ENCODE measurements around the gene HAUS3.
"Not testable (repeated sequence)": the region's sequence is repeated elsewhere in the genome, so short reads cannot be mapped to it uniquely, and the experiment has no call there.

The HAUS3 gene

DNA sequence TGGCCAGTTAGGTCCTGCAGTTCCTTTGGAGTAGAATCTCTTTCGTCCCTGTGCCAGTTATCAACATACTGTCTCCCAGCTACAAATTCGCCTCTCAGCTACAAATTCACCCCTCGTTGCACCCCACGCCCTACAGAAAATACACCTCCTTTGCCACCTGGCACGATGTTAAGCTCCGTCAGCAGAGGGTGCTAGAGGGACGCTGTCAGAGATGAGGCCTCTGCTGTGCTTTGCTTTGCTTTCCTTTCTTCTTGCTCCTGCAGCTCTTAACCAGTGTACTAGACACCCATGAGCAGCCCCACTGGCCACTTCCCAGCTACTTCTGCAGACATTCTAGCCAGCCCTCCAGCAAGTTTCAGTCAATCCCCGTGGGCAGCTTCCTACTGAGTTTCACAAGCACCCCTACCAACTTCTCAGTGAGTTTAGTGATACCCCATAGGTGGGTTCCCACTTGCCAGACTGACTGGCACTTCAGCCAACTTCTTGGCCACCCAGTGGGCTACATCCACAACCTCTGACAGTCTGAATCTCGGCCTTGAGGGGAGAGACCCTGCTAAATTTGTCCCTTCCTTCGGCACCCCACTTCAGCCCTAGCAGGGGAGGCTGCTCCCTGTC is 21.8 kb downstream of the HAUS3 start:
- DNase-seq (ENCODE audit: low read depth), result peak; percentile 32

DNA sequence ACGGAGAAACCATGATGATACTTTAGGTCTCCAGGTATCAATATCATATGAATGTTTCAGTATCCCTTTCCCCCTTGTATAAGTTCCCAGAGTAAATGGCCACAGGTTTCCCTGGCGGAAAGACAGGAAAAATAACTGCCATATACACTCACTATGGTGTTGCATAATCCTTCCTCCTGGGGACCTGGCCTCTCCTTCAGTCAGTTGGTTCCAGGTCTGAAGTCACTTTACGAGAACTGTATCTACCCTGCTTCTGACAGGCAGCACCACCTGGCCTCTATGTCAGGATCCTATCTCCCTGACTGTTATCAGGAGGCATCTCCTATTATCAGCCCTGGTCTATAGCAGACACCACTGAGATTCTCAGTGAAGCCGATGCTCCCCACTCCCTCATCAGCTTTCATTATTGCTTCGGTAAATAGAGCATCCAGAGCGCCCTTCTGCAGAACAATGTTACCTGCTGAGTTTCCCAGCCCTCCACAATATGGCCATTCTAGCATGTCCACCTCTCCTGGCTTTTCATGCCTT is 22.6 kb downstream of the HAUS3 start:
- no peak for DNase-seq (ENCODE audit: low read depth)

DNA sequence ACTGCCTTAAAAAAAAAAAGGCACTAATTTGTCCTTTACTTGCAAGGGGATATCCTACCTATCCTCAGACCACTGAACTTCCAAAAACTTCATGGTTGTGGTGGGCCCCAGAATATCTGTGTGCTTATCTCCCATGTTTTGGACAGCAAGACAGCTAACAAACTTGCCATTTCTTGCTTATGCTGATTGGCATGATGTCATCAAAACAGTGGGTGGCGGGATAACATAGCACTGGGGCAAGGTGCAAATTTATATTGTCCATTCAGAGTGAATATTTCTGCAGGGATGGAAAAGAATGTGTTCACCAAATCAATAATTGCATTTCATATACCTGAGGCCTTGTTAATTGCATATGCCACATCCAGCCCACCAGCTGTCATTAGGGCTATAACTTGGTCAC is 23.5 kb downstream of the HAUS3 start:
- DNase-seq (ENCODE audit: low read depth), result no peak

DNA sequence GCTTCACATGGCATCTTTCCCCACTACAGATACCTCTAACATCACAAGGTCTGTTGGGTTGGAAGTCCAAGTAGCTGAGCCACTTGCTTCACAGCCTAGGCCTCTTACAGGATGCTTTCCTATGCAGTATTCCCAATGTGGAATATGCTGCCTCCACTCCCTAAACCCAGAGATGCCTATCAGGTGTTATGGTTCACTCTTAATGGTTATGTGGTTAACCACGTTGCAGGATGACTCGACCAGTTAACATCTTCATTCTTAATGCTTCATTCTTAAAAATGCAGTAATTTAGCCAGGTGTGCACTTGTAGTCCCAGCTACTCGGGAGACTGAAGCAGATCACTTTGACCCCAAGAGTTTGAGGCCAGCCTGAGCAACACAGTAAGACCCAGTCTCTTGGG is 24.2 kb downstream of the HAUS3 start:
- DNase-seq (ENCODE audit: low read depth), result peak; percentile 56

DNA sequence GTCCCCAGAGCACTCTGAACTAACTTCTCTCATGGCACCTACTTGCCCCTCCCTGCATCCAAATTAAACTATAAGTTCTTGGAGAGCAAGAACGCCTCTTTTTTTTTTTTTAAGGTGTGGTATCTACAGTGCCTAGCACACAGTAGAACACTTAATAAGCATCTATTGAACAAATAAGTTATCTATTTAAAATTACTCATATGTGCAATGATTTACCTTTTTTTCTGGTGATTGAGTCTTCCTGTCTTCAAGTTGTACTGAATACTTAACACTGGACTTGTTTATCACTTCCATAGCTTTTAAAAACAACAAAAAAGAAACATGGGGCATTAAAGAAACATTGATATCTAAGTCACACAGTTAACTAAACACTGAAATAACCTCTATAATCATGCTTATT is 29.1 kb downstream of the HAUS3 start:
- DNase-seq (ENCODE audit: low read depth), result no peak

DNA sequence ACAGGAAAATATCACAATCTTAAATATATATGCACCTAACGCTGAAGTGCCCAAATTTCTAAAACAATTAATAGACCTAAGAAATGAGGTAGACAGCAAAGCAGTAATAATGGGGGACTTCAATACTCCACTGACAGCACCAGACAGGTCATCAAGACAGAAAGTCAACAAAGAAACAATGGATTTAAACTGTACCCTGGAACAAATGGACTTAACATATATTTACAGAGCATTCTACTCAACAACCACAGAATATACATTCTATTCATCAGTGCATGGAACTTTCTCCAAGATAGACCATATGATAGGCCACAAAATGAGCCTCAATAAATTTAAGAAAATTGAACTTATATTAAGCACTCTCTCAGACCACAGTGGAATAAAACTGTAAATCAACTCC is 39.1 kb downstream of the HAUS3 start:
- not testable (repeated sequence) for DNase-seq (ENCODE audit: low read depth)

DNA sequence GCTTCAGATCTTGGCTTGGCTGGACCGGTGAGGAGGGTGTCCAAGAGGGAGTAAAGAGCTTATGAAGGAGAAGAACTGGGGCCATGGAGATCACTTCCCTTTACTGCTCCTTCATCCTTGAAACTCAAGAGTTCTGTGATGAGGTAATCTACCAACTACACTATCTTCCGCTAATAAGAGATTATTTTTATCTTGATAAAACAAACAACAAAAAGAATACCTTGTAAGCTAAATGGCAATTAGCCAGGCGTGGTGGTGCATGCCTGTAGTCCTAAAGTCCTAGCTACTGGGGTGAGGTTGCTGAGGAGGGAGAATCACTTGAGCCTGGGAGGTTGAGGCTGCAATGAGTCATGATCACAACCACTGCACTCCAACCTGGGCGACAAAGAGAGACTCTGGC is 47.4 kb downstream of the HAUS3 start:
- no peak for DNase-seq (ENCODE audit: low read depth)

DNA sequence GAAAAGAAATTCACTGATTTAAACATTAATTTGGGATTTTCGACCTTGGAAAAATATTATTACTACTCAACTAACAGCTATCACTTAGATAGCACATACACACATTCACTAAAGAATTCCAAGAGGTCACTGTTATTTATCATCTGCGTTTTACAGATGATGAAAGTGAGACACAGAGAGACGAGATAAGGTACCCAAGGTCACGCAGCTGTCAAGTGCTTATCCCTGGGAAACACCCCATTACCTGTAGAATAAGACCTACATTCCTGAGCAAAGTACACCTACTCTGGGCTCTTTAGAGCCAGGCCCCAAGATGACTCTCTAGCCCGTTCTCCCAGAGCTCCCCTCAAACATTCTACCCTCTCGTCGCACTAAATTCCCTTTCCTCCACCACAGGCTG is 48.6 kb downstream of the HAUS3 start:
- no peak for DNase-seq (ENCODE audit: low read depth)

DNA sequence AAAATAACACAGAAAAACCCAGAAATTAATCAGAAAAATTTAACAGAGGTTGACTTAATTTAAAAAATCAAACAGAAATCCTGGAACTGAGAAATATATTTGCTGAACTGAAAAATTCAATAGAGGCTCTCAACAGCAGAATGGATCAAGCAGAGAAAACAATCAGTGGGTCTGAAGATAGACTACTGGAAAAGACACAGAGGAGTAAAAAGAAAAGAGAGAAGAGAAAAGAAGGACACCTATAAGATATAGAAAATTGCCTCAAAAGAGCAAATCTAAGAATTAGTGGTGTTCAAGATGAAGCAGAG is 55.1 kb downstream of the HAUS3 start:
- no peak for DNase-seq (ENCODE audit: low read depth)

DNA sequence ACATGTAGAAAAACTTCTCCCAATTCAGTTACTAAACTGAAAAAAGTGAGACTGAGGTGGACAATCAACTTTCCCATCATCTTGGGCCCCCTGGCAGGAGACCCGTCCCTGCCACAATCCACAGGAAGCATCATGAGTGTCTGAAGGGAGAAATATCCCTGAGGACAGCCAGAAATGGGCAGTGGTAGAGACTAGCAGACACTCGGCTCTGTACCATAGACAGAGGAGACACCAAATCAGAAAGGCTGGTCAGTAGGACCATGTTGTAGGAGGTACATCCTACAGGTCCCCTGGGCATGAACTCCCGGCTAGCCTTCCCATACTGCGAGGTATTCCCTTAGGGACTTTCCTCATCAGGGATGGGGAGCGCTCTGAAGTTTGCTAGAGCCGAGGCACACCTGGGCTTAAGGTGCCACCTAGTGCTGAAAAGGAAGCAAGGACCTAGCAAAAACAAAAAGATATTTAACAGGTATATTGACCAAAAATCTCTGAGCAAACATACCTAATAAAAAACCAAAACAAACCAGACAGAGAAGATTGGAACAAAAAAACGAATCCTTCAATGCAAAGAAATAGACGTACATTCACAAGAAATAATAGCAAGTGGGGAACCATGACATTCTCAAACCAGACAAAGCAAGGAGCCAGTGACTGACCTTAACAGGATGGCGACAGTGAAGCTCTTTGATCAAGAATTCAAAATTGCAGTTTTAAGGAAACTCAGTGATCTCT is 55.6 kb downstream of the HAUS3 start:
- DNase-seq (ENCODE audit: low read depth), result no peak

DNA sequence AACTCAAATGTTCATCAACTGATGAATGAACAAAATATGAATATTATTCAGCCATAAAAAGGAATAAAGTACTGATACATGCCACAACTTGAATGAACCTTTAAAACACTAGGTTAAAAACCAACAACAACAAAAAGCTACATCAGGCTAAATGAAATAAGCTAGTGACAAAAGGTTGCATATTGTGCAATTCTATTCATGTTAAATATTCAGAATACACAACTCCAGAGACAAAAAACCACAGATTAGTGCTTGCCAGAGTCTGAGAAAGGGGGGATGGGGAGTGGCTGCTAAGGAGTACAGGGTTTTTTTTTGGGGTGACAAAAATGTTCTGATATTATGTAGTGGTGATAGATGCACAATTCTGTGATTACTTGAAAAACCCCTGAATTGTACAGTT is 58.5 kb downstream of the HAUS3 start:
- no peak for DNase-seq (ENCODE audit: low read depth)

DNA sequence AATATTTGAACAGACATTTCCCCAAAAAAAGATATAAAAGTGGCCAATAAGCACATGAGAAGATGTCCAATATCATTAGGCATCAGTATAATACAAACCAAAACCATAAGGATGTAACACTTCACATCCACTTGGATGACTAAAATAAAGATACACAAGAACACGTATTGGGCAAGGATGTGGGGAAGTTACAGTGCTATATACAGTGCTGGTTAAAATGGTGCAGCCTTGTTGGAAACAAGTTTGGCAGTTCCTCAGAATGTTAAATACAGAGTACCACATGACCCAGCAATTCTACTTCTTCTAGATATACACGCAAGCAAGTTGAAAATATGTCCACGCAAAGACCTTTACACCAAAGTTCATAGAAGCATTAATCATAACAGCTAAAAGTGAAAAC is 58.9 kb downstream of the HAUS3 start:
- DNase-seq (ENCODE audit: low read depth), result no peak

DNA sequence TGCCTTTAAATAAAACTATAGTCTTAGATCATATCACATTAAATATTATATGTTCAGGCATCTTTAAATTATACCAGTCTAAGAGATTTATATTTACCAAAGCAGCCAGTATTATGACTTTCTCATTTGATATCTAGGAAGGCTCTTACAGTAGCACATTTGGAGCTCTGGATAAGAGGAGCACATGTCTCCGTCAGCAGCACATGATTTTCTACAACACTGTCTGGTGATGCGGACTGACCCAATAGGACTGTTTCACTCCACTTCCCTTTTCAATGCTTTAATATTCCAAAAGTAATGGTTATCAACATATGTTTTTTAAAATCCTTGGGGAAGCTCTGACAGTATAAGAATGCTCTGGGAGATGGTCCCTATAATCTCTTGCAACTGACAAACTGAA is 61.5 kb downstream of the HAUS3 start:
- DNase-seq (ENCODE audit: low read depth), result no peak

DNA sequence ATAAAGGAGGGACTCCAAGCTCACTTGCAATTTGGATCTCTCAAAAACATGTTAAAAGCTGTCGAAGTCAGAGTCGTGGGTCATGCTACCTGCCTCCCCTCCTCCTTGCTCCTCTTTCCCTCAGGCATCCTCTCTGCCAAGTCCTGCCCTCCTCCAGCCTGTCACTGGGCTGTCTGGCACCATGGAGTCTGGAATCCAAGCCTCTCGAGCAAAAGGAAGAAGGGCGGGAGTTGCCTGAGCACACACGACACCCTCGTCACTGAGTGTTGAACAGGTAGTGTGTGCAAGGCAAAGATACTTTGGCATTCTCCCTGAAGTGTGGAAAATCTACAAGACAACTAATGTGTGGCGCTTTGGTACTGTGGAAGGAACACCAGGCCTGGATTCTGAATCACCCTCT is 62.2 kb downstream of the HAUS3 start:
- no peak for DNase-seq (ENCODE audit: low read depth)

DNA sequence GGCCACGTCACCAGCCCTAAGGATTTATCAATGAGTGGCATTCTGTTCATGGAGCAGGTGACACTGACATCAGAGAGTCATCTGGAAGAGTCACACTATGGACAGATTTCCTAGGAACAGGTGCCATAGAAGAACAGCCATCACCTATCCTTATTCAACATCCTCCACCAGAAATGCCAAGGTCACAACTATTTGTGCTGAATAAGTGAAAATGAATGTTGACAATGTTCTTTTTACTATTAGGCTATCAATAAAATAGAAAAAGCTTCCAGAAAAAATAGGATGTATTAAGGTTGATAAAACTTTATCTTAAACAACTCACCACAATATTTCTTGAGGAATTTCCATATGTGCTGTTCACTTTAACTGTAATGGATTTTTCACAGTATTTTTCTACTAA is 62.9 kb downstream of the HAUS3 start:
- no peak for DNase-seq (ENCODE audit: low read depth)

Data from HS-5 (cell line).